HepG2 (cell line): ENCODE results near the gene SLIT1. TPM values are rescaled to one million over a fixed set of nuclear protein-coding genes. Genes with fewer than 3 reads are reported as not detected.

ENCODE experiments used
- ISL2 ChIP-seq: sonication (generic); formaldehyde crosslinking; IDR thresholded peaks from 2 replicates; pipeline ENCODE4 v1.5.0; 2020; ENCODE audit warnings: missing genetic modification reagents
- KLF12 ChIP-seq: sonication (generic); formaldehyde crosslinking; IDR thresholded peaks from 2 replicates; pipeline ENCODE4 v1.4.0; 2020; ENCODE audit warnings: missing genetic modification reagents, borderline replicate concordance
- SOX5 ChIP-seq: IDR thresholded peaks from 2 replicates; pipeline ENCODE4 v1.6.1; 2016; ENCODE audit warnings: borderline replicate concordance
- polyA plus RNA-seq, 8 experiments: library from polyadenylated mRNA; depleted of rRNA in 3 of 8; stranded (reverse) in 7 of 8; unstranded in 1 of 8; fragments of >200 nt; fragmentation: Illumina TruSeq in 4 of 8; extraction: Trizol in 4 of 8; gene quantifications; 2 replicates each; pipeline versions ENCODE4 v1.2.1 to v1.2.3, GENCODE V29; 2011 to 2016; ENCODE audit warnings: low read depth in 4 of 8, missing spikeins in 1 of 8, mixed read lengths in 1 of 8; ENCODE audit not compliant: insufficient read depth in 1 of 8
- total RNA-seq, 5 experiments: library from RNA; depleted of rRNA; stranded (reverse); fragments of >200 nt; fragmentation: Illumina TruSeq; extraction: Trizol; gene quantifications; 2 replicates each; pipeline ENCODE4 v1.2.3, GENCODE V29; 2016; ENCODE audit warnings: low read depth in 1 of 5
- TF ChIP-seq, protein P1 (sequence below): sonication (generic); formaldehyde crosslinking; IDR thresholded peaks from 2 replicates; pipeline ENCODE4 v1.9.0; 2021; ENCODE audit warnings: missing genetic modification reagents, borderline replicate concordance
- TF ChIP-seq, protein P2 (sequence below): sonication (generic); formaldehyde crosslinking; IDR thresholded peaks from 2 replicates; pipeline ENCODE4 v1.5.1; 2020; ENCODE audit warnings: missing genetic modification reagents, mild to moderate bottlenecking, borderline replicate concordance
- TF ChIP-seq, protein P3 (sequence below): sonication (generic); formaldehyde crosslinking; IDR thresholded peaks from 2 replicates; pipeline ENCODE4 v1.8.0; 2023; ENCODE audit warnings: mild to moderate bottlenecking, missing genetic modification reagents
- TF ChIP-seq, protein P4 (sequence below): sonication (generic); formaldehyde crosslinking; IDR thresholded peaks from 2 replicates; pipeline ENCODE4 v1.8.0; 2022; ENCODE audit warnings: missing genetic modification reagents, mild to moderate bottlenecking, moderate library complexity, borderline replicate concordance
- TF ChIP-seq, protein P5 (sequence below): sonication (generic); formaldehyde crosslinking; IDR thresholded peaks from 2 replicates; pipeline ENCODE4; 2020; ENCODE audit warnings: missing genetic modification reagents, mild to moderate bottlenecking, borderline replicate concordance
- TF ChIP-seq, protein P6 (sequence below): IDR thresholded peaks from 2 replicates; pipeline ENCODE4 v1.6.1; 2016; ENCODE audit warnings: mild to moderate bottlenecking
- TF ChIP-seq, protein P7 (sequence below): IDR thresholded peaks from 2 replicates; pipeline ENCODE4 v1.4.0; 2020; ENCODE audit warnings: mild to moderate bottlenecking, missing genetic modification reagents

Gene SLIT1
- total and polyA plus RNA-seq, 2 of the 13 experiments (the other 11 are each of a cell fraction or from before 2014, with no cell fraction given) = 0.09 to 0.33 TPM

DNA sequence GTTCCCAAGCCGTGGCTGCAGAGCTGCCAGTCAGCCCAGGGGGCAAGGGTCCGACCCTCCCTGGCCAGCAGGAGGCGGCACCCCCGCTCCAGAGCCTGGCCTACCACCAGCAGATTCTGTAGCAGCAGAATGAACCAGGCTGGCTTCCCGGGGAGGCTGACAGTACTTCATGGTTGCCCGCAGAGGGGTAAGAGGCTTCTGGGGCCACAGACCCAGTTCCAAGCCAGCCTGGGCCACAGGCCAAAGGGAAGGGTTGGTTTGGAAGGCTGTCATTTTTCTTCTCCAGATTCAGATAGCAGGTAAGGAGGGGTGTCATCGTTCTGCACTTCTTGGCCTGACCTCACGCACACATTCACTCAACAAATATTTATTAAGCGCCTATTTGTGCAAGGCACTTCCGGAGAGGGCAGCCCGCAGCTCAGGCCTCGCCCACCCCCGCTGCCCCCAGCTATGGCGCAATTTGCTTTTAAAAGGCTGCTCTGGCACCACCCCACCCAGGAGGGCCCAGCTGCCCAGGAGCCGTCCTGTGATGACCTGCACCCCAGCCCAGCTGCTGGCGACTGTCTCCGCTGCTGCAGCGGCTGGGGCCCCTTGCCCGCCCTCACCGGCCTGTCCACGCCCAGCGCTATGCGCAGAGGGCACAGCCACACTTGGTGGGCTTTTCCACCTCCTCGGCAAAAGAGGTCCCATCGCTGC, 185.1 kb downstream of the SLIT1 start (continued):
- TF ChIP-seq, protein P1, sequence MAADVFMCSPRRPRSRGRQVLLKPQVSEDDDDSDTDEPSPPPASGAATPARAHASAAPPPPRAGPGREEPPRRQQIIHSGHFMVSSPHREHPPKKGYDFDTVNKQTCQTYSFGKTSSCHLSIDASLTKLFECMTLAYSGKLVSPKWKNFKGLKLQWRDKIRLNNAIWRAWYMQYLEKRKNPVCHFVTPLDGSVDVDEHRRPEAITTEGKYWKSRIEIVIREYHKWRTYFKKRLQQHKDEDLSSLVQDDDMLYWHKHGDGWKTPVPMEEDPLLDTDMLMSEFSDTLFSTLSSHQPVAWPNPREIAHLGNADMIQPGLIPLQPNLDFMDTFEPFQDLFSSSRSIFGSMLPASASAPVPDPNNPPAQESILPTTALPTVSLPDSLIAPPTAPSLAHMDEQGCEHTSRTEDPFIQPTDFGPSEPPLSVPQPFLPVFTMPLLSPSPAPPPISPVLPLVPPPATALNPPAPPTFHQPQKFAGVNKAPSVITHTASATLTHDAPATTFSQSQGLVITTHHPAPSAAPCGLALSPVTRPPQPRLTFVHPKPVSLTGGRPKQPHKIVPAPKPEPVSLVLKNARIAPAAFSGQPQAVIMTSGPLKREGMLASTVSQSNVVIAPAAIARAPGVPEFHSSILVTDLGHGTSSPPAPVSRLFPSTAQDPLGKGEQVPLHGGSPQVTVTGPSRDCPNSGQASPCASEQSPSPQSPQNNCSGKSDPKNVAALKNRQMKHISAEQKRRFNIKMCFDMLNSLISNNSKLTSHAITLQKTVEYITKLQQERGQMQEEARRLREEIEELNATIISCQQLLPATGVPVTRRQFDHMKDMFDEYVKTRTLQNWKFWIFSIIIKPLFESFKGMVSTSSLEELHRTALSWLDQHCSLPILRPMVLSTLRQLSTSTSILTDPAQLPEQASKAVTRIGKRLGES = no peak
- TF ChIP-seq, protein P2, sequence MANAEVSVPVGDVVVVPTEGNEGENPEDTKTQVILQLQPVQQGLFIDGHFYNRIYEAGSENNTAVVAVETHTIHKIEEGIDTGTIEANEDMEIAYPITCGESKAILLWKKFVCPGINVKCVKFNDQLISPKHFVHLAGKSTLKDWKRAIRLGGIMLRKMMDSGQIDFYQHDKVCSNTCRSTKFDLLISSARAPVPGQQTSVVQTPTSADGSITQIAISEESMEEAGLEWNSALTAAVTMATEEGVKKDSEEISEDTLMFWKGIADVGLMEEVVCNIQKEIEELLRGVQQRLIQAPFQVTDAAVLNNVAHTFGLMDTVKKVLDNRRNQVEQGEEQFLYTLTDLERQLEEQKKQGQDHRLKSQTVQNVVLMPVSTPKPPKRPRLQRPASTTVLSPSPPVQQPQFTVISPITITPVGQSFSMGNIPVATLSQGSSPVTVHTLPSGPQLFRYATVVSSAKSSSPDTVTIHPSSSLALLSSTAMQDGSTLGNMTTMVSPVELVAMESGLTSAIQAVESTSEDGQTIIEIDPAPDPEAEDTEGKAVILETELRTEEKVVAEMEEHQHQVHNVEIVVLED (CRISPR knock-in tag) = no peak
- TF ChIP-seq KLF12 = peak; percentile 60; the same call in 1 of the 2 replicates
- 0 out of 2 replicates have a peak, but pooled peaks have one; percentile 34 for TF ChIP-seq ISL2 (CRISPR knock-in tag)
- TF ChIP-seq, protein P3, sequence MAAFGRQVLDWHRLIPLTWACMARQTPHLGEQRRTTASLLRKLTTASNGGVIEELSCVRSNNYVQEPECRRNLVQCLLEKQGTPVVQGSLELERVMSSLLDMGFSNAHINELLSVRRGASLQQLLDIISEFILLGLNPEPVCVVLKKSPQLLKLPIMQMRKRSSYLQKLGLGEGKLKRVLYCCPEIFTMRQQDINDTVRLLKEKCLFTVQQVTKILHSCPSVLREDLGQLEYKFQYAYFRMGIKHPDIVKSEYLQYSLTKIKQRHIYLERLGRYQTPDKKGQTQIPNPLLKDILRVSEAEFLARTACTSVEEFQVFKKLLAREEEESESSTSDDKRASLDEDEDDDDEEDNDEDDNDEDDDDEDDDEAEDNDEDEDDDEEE (CRISPR knock-in tag) = no peak
- TF ChIP-seq, protein P4, sequence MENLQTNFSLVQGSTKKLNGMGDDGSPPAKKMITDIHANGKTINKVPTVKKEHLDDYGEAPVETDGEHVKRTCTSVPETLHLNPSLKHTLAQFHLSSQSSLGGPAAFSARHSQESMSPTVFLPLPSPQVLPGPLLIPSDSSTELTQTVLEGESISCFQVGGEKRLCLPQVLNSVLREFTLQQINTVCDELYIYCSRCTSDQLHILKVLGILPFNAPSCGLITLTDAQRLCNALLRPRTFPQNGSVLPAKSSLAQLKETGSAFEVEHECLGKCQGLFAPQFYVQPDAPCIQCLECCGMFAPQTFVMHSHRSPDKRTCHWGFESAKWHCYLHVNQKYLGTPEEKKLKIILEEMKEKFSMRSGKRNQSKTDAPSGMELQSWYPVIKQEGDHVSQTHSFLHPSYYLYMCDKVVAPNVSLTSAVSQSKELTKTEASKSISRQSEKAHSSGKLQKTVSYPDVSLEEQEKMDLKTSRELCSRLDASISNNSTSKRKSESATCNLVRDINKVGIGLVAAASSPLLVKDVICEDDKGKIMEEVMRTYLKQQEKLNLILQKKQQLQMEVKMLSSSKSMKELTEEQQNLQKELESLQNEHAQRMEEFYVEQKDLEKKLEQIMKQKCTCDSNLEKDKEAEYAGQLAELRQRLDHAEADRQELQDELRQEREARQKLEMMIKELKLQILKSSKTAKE (CRISPR knock-in tag) = no peak
- TF ChIP-seq, protein P5, sequence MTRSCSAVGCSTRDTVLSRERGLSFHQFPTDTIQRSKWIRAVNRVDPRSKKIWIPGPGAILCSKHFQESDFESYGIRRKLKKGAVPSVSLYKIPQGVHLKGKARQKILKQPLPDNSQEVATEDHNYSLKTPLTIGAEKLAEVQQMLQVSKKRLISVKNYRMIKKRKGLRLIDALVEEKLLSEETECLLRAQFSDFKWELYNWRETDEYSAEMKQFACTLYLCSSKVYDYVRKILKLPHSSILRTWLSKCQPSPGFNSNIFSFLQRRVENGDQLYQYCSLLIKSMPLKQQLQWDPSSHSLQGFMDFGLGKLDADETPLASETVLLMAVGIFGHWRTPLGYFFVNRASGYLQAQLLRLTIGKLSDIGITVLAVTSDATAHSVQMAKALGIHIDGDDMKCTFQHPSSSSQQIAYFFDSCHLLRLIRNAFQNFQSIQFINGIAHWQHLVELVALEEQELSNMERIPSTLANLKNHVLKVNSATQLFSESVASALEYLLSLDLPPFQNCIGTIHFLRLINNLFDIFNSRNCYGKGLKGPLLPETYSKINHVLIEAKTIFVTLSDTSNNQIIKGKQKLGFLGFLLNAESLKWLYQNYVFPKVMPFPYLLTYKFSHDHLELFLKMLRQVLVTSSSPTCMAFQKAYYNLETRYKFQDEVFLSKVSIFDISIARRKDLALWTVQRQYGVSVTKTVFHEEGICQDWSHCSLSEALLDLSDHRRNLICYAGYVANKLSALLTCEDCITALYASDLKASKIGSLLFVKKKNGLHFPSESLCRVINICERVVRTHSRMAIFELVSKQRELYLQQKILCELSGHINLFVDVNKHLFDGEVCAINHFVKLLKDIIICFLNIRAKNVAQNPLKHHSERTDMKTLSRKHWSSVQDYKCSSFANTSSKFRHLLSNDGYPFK = peak; percentile 63; the same call in 1 of the 2 replicates
- TF ChIP-seq, protein P6, sequence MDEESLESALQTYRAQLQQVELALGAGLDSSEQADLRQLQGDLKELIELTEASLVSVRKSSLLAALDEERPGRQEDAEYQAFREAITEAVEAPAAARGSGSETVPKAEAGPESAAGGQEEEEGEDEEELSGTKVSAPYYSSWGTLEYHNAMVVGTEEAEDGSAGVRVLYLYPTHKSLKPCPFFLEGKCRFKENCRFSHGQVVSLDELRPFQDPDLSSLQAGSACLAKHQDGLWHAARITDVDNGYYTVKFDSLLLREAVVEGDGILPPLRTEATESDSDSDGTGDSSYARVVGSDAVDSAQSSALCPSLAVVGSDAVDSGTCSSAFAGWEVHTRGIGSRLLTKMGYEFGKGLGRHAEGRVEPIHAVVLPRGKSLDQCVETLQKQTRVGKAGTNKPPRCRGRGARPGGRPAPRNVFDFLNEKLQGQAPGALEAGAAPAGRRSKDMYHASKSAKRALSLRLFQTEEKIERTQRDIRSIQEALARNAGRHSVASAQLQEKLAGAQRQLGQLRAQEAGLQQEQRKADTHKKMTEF (CRISPR knock-in tag) = peak; percentile 61; the same call in 1 of the 2 replicates
- TF ChIP-seq SOX5 (CRISPR knock-in tag) = peak; percentile 36; the same call in 1 of the 2 replicates
- TF ChIP-seq, protein P7, sequence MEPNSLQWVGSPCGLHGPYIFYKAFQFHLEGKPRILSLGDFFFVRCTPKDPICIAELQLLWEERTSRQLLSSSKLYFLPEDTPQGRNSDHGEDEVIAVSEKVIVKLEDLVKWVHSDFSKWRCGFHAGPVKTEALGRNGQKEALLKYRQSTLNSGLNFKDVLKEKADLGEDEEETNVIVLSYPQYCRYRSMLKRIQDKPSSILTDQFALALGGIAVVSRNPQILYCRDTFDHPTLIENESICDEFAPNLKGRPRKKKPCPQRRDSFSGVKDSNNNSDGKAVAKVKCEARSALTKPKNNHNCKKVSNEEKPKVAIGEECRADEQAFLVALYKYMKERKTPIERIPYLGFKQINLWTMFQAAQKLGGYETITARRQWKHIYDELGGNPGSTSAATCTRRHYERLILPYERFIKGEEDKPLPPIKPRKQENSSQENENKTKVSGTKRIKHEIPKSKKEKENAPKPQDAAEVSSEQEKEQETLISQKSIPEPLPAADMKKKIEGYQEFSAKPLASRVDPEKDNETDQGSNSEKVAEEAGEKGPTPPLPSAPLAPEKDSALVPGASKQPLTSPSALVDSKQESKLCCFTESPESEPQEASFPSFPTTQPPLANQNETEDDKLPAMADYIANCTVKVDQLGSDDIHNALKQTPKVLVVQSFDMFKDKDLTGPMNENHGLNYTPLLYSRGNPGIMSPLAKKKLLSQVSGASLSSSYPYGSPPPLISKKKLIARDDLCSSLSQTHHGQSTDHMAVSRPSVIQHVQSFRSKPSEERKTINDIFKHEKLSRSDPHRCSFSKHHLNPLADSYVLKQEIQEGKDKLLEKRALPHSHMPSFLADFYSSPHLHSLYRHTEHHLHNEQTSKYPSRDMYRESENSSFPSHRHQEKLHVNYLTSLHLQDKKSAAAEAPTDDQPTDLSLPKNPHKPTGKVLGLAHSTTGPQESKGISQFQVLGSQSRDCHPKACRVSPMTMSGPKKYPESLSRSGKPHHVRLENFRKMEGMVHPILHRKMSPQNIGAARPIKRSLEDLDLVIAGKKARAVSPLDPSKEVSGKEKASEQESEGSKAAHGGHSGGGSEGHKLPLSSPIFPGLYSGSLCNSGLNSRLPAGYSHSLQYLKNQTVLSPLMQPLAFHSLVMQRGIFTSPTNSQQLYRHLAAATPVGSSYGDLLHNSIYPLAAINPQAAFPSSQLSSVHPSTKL (CRISPR knock-in tag) = peak; percentile 77
